Transverse colon (tissue), 3 donors: Measurements from ENCODE around the gene PCSK7.

Experiments
- CTCF ChIP-seq, 5 experiments: fragments of 200-600 bp in 3 of 5; fragments of 450-650 bp in 2 of 5; sonication (generic) in 3 of 5; IDR thresholded peaks; 1 replicate in 2 of 5; 2 replicates in 3 of 5; pipeline ENCODE4 v1.5.1; 2016 to 2017; ENCODE audit warnings: antibody characterized with exemption in 5 of 5, inconsistent platforms in 3 of 5, mild to moderate bottlenecking in 2 of 5, moderate library complexity in 1 of 5
- EP300 ChIP-seq: sonication (generic); formaldehyde crosslinking; IDR thresholded peaks from one replicate; pipeline ENCODE4 v1.6.1; 2017; ENCODE audit warnings: antibody characterized with exemption, low read depth
- POLR2A ChIP-seq: fragments of 450-650 bp; IDR thresholded peaks from one replicate; pipeline ENCODE4 v1.6.1; 2016; ENCODE audit warnings: antibody characterized with exemption, mild to moderate bottlenecking, moderate library complexity

GRCh38 chr11:117231842-117232091, at the start of gene PCSK7:
- no peak for TF ChIP-seq CTCF (IDR thresholded peaks at IDR 0.05)
- TF ChIP-seq EP300, result no peak
- peak; percentile 63 for TF ChIP-seq POLR2A
